SK-N-SH (cell line): ENCODE measurements around the gene WASF1. TPM values are rescaled to one million over a fixed set of nuclear protein-coding genes. Genes with fewer than 3 reads are reported as not detected.

Experiments used
- CTCF ChIA-PET: fragments of 300-600, 350-600 bp; formaldehyde crosslinking; extraction: SDS; loops from one replicate; lab custom pipeline; 2021; lab: Yijun Ruan, JAX
- POLR2A ChIA-PET: fragments of 350-600 bp; sonication (Branson Sonifier 250); formaldehyde crosslinking; extraction: SDS; loops from one replicate; lab custom pipeline; 2020; ENCODE audit warnings: antibody characterized with exemption, inconsistent platforms; lab: Yijun Ruan, JAX
- DNase-seq: peaks from one replicate; pipeline ENCODE4 v3.0.0; 2012
- H2AFZ ChIP-seq: fragments of 200-600 bp; sonication (generic); 2 replicates; pipeline ENCODE4 v1.8.1; 2016; ENCODE audit warnings: antibody characterized with exemption, mild to moderate bottlenecking, low read depth
- H3F3A ChIP-seq: fragments of 200-600 bp; sonication (generic); replicated peaks from 2 replicates; pipeline ENCODE3; 2016; ENCODE audit warnings: antibody characterized with exemption, mild to moderate bottlenecking; ENCODE audit not compliant: insufficient read depth
- H3K27ac ChIP-seq, 2 experiments: fragments of 200-500 bp in 1 of 2; fragments of 200-600 bp in 1 of 2; sonication (Bioruptor generic) in 1 of 2; sonication (generic), shearing (Covaris generic) in 1 of 2; 2 replicates each; pipeline versions ENCODE4 v1.5.1 to v1.6.1; 2014 to 2016; ENCODE audit warnings: low read depth in 2 of 2, inconsistent platforms in 1 of 2, low read length in 1 of 2, mild to moderate bottlenecking in 1 of 2, mixed read lengths in 1 of 2
- H3K27me3 ChIP-seq: fragments of 200-600 bp; sonication (generic), shearing (Covaris generic); 2 replicates; pipeline ENCODE4 v1.6.1; 2016; ENCODE audit warnings: mixed run types; ENCODE audit not compliant: insufficient read depth
- H3K36me3 ChIP-seq, 2 experiments: fragments of 200-500 bp in 1 of 2; fragments of 200-600 bp in 1 of 2; sonication (Bioruptor generic) in 1 of 2; sonication (generic) in 1 of 2; replicated peaks in 1 of 2; 2 replicates each; pipeline versions ENCODE3 to v1.5.1; 2014 to 2016; ENCODE audit warnings: low read length in 1 of 2, mild to moderate bottlenecking in 1 of 2; ENCODE audit not compliant: insufficient read depth in 2 of 2, control insufficient read depth in 1 of 2
- H3K4me1 ChIP-seq, 2 experiments: fragments of 200-500 bp in 1 of 2; fragments of 200-600 bp in 1 of 2; sonication (Bioruptor generic) in 1 of 2; sonication (generic), shearing (Covaris generic) in 1 of 2; 2 replicates each; pipeline versions ENCODE4 v1.5.1 to v1.6.1; 2014 to 2016; ENCODE audit warnings: low read depth in 1 of 2, low read length in 1 of 2, mixed run types in 1 of 2; ENCODE audit not compliant: insufficient read depth in 2 of 2, control insufficient read depth in 1 of 2
- H3K4me2 ChIP-seq: fragments of 200-600 bp; sonication (generic), shearing (Covaris generic); 2 replicates; pipeline ENCODE4 v1.6.1; 2017; ENCODE audit warnings: mixed run types
- H3K4me3 ChIP-seq, 2 experiments: fragments of 200-500 bp in 1 of 2; fragments of 200-600 bp in 1 of 2; sonication (Bioruptor generic) in 1 of 2; sonication (generic), shearing (Covaris generic) in 1 of 2; 2 replicates each; pipeline versions ENCODE4 v1.5.1 to v1.8.1; 2014 to 2016; ENCODE audit warnings: low read depth in 2 of 2, inconsistent platforms in 1 of 2, low read length in 1 of 2, mild to moderate bottlenecking in 1 of 2, mixed read lengths in 1 of 2, moderate library complexity in 1 of 2
- H3K79me2 ChIP-seq: fragments of 200-600 bp; sonication (generic); 2 replicates; pipeline ENCODE4 v1.8.1; 2017; ENCODE audit warnings: mild to moderate bottlenecking; ENCODE audit not compliant: insufficient read depth
- H3K9ac ChIP-seq: fragments of 200-600 bp; sonication (generic); 2 replicates; pipeline ENCODE4 v1.6.1; 2017; ENCODE audit warnings: mixed run types
- H3K9me2 ChIP-seq: fragments of 200-600 bp; sonication (generic); 2 replicates; pipeline ENCODE4 v1.6.1; 2017; ENCODE audit warnings: mixed run types
- H3K9me3 ChIP-seq: fragments of 200-600 bp; sonication (generic); 2 replicates; pipeline ENCODE4 v1.6.1; 2017; ENCODE audit warnings: mixed run types, mild to moderate bottlenecking, moderate library complexity
- H4K20me1 ChIP-seq: fragments of 200-600 bp; sonication (generic); 2 replicates; pipeline ENCODE4 v1.6.1; 2017; ENCODE audit warnings: mild to moderate bottlenecking, mixed run types; ENCODE audit not compliant: insufficient read depth
- CTCF ChIP-seq: fragments of 200-600 bp; sonication (generic); IDR thresholded peaks from 2 replicates; pipeline ENCODE4 v1.6.1; 2017; ENCODE audit warnings: antibody characterized with exemption, mild to moderate bottlenecking, moderate library complexity
- EZH2phosphoT487 ChIP-seq: fragments of 200-600 bp; sonication (generic); IDR thresholded peaks from 2 replicates; pipeline ENCODE4 v1.6.1; 2017; ENCODE audit warnings: low read depth, mixed run types, mild to moderate bottlenecking, antibody characterized with exemption, moderate library complexity, borderline replicate concordance
- FOSL2 ChIP-seq: IDR thresholded peaks from 2 replicates; pipeline ENCODE4 v1.4.0; 2012; ENCODE audit warnings: low read depth, mild to moderate bottlenecking, moderate library complexity, borderline replicate concordance
- GABPA ChIP-seq: IDR thresholded peaks from 2 replicates; pipeline ENCODE4 v1.4.0; 2012; ENCODE audit warnings: low read depth, mild to moderate bottlenecking
- MAX ChIP-seq: IDR thresholded peaks from 2 replicates; pipeline ENCODE4 v1.4.0; 2012; ENCODE audit warnings: low read depth
- MEF2A ChIP-seq: IDR thresholded peaks from 2 replicates; pipeline ENCODE4 v1.4.0; 2012; ENCODE audit warnings: low read depth, borderline replicate concordance
- MXI1 ChIP-seq: IDR thresholded peaks from 2 replicates; pipeline ENCODE4 v1.6.1; 2012; ENCODE audit warnings: mild to moderate bottlenecking, low read depth, low read length, improper control_type of control experiment
- NFIC ChIP-seq: IDR thresholded peaks from 2 replicates; pipeline ENCODE4 v1.4.0; 2012; ENCODE audit warnings: borderline replicate concordance
- NRF1 ChIP-seq: IDR thresholded peaks from 2 replicates; pipeline ENCODE4 v1.6.1; 2012; ENCODE audit warnings: low read depth, mild to moderate bottlenecking, low read length
- RAD21 ChIP-seq: IDR thresholded peaks from 2 replicates; pipeline ENCODE4 v1.6.1; 2012; ENCODE audit warnings: mild to moderate bottlenecking, low read length
- REST ChIP-seq: IDR thresholded peaks from 2 replicates; pipeline ENCODE4 v1.6.1; 2012; ENCODE audit warnings: mild to moderate bottlenecking, low read depth, low read length, moderate library complexity
- RFX5 ChIP-seq: IDR thresholded peaks from 2 replicates; pipeline ENCODE4 v1.6.1; 2012; ENCODE audit warnings: mild to moderate bottlenecking, improper control_type of control experiment, low read length
- SMC3 ChIP-seq: IDR thresholded peaks from 2 replicates; pipeline ENCODE4 v1.6.1; 2012; ENCODE audit warnings: low read depth, low read length, improper control_type of control experiment
- TAF1 ChIP-seq: IDR thresholded peaks from 2 replicates; pipeline ENCODE4 v1.6.1; 2012; ENCODE audit warnings: low read depth, mild to moderate bottlenecking, low read length, moderate library complexity, borderline replicate concordance
- TEAD4 ChIP-seq: IDR thresholded peaks from 2 replicates; pipeline ENCODE4 v1.4.0; 2012; ENCODE audit warnings: mild to moderate bottlenecking, borderline replicate concordance; ENCODE audit not compliant: insufficient read depth
- USF1 ChIP-seq: IDR thresholded peaks from 2 replicates; pipeline ENCODE4 v1.4.0; 2012; ENCODE audit warnings: low read depth, borderline replicate concordance
- USF2 ChIP-seq: fragments of 150-350 bp; IDR thresholded peaks from 2 replicates; pipeline ENCODE4 v1.6.1; 2017; ENCODE audit warnings: antibody characterized with exemption, low read length, low read depth, borderline replicate concordance
- WGBS: methylation state at CpG from one replicate; pipeline ENCODE4 v1.1.6; 2017; ENCODE audit warnings: low lambda C conversion rate; 5-methylcytosine and 5-hydroxymethylcytosine counted together
- polyA plus RNA-seq, 3 experiments: library from polyadenylated mRNA; depleted of rRNA; stranded (reverse); fragments of >200 nt; gene quantifications; 2 replicates each; pipeline ENCODE4 v1.2.3, GENCODE V29; 2012

WASF1 gene
- polyA plus RNA-seq, 1 of the 3 experiments (the other 2 are of a cell fraction), result 31.4 TPM

GRCh38 chr6:110063594-110064263 is 115.7 kb downstream of the WASF1 start:
- Histone ChIP-seq H3K79me2 (no peaks in the 10 kb centered on the region), H3F3A (no peaks in the 10 kb centered on the region), H3K4me1 (peaks cover 0 to 2% of the 10 kb centered on the region in 2 experiments; a peak in 1 of 4 replicates), H3K9me2 (no peaks in the 10 kb centered on the region), H3K4me3 (no peak overlapping the region), H3K9ac (no peak overlapping the region), H3K4me2 (no peak overlapping the region), H3K9me3 (no peaks in the 10 kb centered on the region), H3K27ac (no peak overlapping the region), H2AFZ (no peak overlapping the region), H3K27me3 (no peaks in the 10 kb centered on the region; the same call in 1 of the 2 replicates), H4K20me1 (no peaks in the 10 kb centered on the region), H3K36me3 (no peaks in the 10 kb centered on the region)
- CTCF ChIA-PET, result interaction anchor here (1.3 to 3.1 kb wide), 2 partner anchors 24 to 328 kb away, joined by 5 to 10 read pairs; no protein-coding TSS in a partner anchor
- TF ChIP-seq SMC3, result no peak
- no peak for TF ChIP-seq CTCF
- TF ChIP-seq RFX5, result no peak
- TF ChIP-seq TEAD4, result no peak
- no peak for TF ChIP-seq EZH2phosphoT487
- no peak for TF ChIP-seq NRF1
- TF ChIP-seq USF1, result no peak
- no peak for TF ChIP-seq RAD21
- TF ChIP-seq TAF1, result no peak
- TF ChIP-seq MXI1, result no peak
- TF ChIP-seq MEF2A, result no peak
- no peak for TF ChIP-seq FOSL2
- TF ChIP-seq USF2, result no peak
- no peak for DNase-seq
- WGBS, result 36% methylated on average over 5 of the region's 6 CpGs
- POLR2A ChIA-PET, result no interaction called here

- no peak overlapping the region for H2AFZ ChIP-seq
- H3K79me2 ChIP-seq, result no peaks in the 10 kb centered on the region
- H3K4me3 ChIP-seq, result no peak overlapping the region
- DNase-seq, result no peak
- no peaks in the 10 kb centered on the region; a peak in 2 of 4 replicates for H3K4me1 ChIP-seq
- no peaks in the 10 kb centered on the region for H3K36me3 ChIP-seq
- no peaks in the 10 kb centered on the region for H3F3A ChIP-seq
- WGBS, result 86% methylated on average over 3 of the region's 3 CpGs
- H3K27me3 ChIP-seq, result no peaks in the 10 kb centered on the region; the same call in 1 of the 2 replicates
- TF ChIP-seq MAX (no peak), NFIC (no peak), REST (no peak), GABPA (no peak)
- TF ChIP-seq, all 33 proteins: peak for 0
- CTCF ChIA-PET, result interaction anchor here (1.5 to 3.8 kb wide), 2 partner anchors 17 to 120 kb away, joined by 3 to 50 read pairs; no protein-coding TSS in a partner anchor
- H3K4me2 ChIP-seq, result no peak overlapping the region
- H3K9me2 ChIP-seq, result no peaks in the 10 kb centered on the region
- H3K9ac ChIP-seq, result no peak overlapping the region
- H3K9me3 ChIP-seq, result no peaks in the 10 kb centered on the region
- POLR2A ChIA-PET, result no interaction called here
- H3K27ac ChIP-seq, result no peak overlapping the region
- H4K20me1 ChIP-seq, result no peaks in the 10 kb centered on the region
Observed at GRCh38 chr6:110055387-110055735, 124.1 kb downstream of the WASF1 start.
